ENCODE measurements around the gene DLGAP5. TPM values are rescaled to one million over a fixed set of nuclear protein-coding genes. Genes with fewer than 3 reads are reported as not detected.

DLGAP5 gene
- total and polyA plus RNA-seq, 2 of the 13 experiments (the other 11 are each of a cell fraction or from before 2014, with no cell fraction given) = 7.7 to 55.8 TPM

DNA sequence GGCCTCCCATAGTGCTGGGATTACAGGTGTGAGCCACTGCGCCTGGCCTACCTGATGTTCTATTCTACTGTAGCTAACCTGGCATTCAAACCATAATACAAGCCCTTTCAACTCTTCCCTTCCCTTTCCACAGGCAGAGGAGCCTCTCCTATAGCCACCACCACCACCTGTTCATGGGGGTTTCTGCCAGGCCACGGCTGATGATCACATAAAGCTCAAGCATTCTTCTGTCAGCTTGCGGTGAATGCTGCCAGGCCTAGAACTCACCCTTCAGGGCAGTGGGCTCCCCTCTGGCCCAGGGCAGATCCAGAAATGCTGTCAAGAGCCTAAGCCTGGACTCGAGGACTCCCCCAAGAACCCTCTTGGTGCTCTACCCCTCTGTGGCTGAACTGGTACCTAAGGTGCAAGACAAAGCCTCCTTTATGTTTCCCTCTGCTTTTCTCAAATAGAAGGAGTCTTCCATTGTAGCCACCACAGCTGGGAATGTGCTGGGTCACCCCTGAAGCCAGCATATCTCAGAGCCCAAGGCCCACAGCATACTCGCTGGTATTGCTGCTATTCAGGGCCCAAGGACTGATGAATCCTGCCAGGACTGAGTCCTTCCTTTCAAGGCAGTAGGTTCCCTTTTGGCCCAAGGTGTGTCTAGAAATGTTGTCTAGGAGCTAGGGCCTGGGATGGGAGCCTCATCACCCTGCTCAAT lies 3.4 kb upstream of the DLGAP5 start:
- no peaks in the 10 kb centered on the region; a peak in 1 of 5 replicates for H3K27me3 ChIP-seq (ENCODE audit: control insufficient read depth in 1 of 2, insufficient read depth in 2 of 2, low read length in 2 of 2)
- no peak for ATAC-seq
- H3K79me2 ChIP-seq (ENCODE audit: insufficient read depth, low read length) = peaks cover 14% of the 10 kb centered on the region
- no peak for FAIRE-seq
- H2AFZ ChIP-seq (ENCODE audit: low read length) = no peak overlapping the region
- CTCF ChIA-PET (ENCODE audit: low intra/inter-chr PET ratio, low total read pairs) = no interaction called here
- H3K4me3 ChIP-seq (replicated peaks in 1 of 3; ENCODE audit: insufficient read depth in 1 of 3, low read depth in 2 of 3, low read length in 3 of 3) = no peak overlapping the region
- intact Hi-C loops (cut with micrococcal nuclease; ENCODE audit: unreplicated experiment) = no loop called here
- POLR2A ChIA-PET = no interaction called here
- 55% methylated on average over 4 of the region's 5 CpGs for WGBS (ENCODE audit: low lambda C conversion rate)
- H3K4me2 ChIP-seq (ENCODE audit: low read depth, low read length) = no peak overlapping the region
- no peak overlapping the region for H3K27ac ChIP-seq (ENCODE audit: extremely low read length, insufficient read depth, low read length)
- BruUV-seq (replicated peaks) = no TSS peak
- no peak for DNase-seq (ENCODE audit: low spot score)
- H3K9me3 ChIP-seq (ENCODE audit: low read length) = no peaks in the 10 kb centered on the region
- TF ChIP-seq, protein P1, sequence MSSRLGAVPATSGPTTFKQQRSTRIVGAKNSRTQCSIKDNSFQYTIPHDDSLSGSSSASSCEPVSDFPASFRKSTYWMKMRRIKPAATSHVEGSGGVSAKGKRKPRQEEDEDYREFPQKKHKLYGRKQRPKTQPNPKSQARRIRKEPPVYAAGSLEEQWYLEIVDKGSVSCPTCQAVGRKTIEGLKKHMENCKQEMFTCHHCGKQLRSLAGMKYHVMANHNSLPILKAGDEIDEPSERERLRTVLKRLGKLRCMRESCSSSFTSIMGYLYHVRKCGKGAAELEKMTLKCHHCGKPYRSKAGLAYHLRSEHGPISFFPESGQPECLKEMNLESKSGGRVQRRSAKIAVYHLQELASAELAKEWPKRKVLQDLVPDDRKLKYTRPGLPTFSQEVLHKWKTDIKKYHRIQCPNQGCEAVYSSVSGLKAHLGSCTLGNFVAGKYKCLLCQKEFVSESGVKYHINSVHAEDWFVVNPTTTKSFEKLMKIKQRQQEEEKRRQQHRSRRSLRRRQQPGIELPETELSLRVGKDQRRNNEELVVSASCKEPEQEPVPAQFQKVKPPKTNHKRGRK (CRISPR knock-in tag; IDR thresholded peaks at IDR 0.05) = no peak
- no peak for TF ChIP-seq RARG (CRISPR knock-in tag; IDR thresholded peaks at IDR 0.05; ENCODE audit: low read depth)
- TF ChIP-seq, protein P2, sequence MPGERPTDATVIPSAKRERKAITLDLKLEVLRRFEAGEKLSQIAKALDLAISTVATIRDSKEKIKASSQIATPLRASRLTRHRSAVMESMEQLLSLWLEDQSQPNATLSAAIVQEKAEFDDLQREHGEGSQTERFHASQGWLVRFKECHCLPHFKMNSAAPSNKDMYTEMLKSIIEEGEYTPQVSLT (CRISPR knock-in tag; IDR thresholded peaks at IDR 0.05; ENCODE audit: borderline replicate concordance, low read depth) = no peak
- TF ChIP-seq, protein P3, sequence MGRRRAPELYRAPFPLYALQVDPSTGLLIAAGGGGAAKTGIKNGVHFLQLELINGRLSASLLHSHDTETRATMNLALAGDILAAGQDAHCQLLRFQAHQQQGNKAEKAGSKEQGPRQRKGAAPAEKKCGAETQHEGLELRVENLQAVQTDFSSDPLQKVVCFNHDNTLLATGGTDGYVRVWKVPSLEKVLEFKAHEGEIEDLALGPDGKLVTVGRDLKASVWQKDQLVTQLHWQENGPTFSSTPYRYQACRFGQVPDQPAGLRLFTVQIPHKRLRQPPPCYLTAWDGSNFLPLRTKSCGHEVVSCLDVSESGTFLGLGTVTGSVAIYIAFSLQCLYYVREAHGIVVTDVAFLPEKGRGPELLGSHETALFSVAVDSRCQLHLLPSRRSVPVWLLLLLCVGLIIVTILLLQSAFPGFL (CRISPR knock-in tag; IDR thresholded peaks at IDR 0.05) = no peak
- TF ChIP-seq, protein P4, sequence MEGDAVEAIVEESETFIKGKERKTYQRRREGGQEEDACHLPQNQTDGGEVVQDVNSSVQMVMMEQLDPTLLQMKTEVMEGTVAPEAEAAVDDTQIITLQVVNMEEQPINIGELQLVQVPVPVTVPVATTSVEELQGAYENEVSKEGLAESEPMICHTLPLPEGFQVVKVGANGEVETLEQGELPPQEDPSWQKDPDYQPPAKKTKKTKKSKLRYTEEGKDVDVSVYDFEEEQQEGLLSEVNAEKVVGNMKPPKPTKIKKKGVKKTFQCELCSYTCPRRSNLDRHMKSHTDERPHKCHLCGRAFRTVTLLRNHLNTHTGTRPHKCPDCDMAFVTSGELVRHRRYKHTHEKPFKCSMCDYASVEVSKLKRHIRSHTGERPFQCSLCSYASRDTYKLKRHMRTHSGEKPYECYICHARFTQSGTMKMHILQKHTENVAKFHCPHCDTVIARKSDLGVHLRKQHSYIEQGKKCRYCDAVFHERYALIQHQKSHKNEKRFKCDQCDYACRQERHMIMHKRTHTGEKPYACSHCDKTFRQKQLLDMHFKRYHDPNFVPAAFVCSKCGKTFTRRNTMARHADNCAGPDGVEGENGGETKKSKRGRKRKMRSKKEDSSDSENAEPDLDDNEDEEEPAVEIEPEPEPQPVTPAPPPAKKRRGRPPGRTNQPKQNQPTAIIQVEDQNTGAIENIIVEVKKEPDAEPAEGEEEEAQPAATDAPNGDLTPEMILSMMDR (CRISPR knock-in tag; IDR thresholded peaks at IDR 0.05) = no peak
- TF ChIP-seq ZSCAN30 (CRISPR knock-in tag; IDR thresholded peaks at IDR 0.05) = no peak
- TF ChIP-seq, protein P5, sequence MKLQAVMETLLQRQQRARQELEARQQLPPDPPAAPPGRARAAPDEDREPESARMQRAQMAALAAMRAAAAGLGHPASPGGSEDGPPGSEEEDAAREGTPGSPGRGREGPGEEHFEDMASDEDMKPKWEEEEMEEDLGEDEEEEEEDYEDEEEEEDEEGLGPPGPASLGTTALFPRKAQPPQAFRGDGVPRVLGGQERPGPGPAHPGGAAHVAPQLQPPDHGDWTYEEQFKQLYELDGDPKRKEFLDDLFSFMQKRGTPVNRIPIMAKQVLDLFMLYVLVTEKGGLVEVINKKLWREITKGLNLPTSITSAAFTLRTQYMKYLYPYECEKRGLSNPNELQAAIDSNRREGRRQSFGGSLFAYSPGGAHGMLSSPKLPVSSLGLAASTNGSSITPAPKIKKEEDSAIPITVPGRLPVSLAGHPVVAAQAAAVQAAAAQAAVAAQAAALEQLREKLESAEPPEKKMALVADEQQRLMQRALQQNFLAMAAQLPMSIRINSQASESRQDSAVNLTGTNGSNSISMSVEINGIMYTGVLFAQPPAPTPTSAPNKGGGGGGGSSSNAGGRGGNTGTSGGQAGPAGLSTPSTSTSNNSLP (IDR thresholded peaks at IDR 0.05; ENCODE audit: low read depth, low read length) = no peak
- no peak for TF ChIP-seq SAFB2 (CRISPR knock-in tag; IDR thresholded peaks at IDR 0.05; ENCODE audit: borderline replicate concordance, low read depth)
- no peak for TF ChIP-seq ATM (IDR thresholded peaks at IDR 0.05; ENCODE audit: borderline replicate concordance)
- TF ChIP-seq, protein P6, sequence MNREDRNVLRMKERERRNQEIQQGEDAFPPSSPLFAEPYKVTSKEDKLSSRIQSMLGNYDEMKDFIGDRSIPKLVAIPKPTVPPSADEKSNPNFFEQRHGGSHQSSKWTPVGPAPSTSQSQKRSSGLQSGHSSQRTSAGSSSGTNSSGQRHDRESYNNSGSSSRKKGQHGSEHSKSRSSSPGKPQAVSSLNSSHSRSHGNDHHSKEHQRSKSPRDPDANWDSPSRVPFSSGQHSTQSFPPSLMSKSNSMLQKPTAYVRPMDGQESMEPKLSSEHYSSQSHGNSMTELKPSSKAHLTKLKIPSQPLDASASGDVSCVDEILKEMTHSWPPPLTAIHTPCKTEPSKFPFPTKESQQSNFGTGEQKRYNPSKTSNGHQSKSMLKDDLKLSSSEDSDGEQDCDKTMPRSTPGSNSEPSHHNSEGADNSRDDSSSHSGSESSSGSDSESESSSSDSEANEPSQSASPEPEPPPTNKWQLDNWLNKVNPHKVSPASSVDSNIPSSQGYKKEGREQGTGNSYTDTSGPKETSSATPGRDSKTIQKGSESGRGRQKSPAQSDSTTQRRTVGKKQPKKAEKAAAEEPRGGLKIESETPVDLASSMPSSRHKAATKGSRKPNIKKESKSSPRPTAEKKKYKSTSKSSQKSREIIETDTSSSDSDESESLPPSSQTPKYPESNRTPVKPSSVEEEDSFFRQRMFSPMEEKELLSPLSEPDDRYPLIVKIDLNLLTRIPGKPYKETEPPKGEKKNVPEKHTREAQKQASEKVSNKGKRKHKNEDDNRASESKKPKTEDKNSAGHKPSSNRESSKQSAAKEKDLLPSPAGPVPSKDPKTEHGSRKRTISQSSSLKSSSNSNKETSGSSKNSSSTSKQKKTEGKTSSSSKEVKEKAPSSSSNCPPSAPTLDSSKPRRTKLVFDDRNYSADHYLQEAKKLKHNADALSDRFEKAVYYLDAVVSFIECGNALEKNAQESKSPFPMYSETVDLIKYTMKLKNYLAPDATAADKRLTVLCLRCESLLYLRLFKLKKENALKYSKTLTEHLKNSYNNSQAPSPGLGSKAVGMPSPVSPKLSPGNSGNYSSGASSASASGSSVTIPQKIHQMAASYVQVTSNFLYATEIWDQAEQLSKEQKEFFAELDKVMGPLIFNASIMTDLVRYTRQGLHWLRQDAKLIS (CRISPR knock-in tag; IDR thresholded peaks at IDR 0.05) = no peak
- no peak for TF ChIP-seq ZNF451 (CRISPR knock-in tag; IDR thresholded peaks at IDR 0.05)
- H3K9ac ChIP-seq (ENCODE audit: insufficient read depth, low read depth, low read length) = no peak overlapping the region
- H4K20me1 ChIP-seq (ENCODE audit: insufficient read depth, low read length) = no peaks in the 10 kb centered on the region
- H3K36me3 ChIP-seq (replicated peaks in 1 of 2; ENCODE audit: control insufficient read depth in 1 of 2, insufficient read depth in 2 of 2, low read length in 2 of 2) = no peaks in the 10 kb centered on the region
- peaks cover 13% of the 10 kb centered on the region for H3K4me1 ChIP-seq (ENCODE audit: insufficient read depth, low read length)
- in situ Hi-C loops (cut with HindIII; ENCODE audit: extremely low pct_ligation_motif_present, low pct_unique_long_range_greater_than_20kb) = no loop called here
